ENCODE data around the gene RNF5.

GRCh38 chr6:32129297-32130088, 48.7 kb upstream of the RNF5 start:
- TF ChIP-seq, protein P1, sequence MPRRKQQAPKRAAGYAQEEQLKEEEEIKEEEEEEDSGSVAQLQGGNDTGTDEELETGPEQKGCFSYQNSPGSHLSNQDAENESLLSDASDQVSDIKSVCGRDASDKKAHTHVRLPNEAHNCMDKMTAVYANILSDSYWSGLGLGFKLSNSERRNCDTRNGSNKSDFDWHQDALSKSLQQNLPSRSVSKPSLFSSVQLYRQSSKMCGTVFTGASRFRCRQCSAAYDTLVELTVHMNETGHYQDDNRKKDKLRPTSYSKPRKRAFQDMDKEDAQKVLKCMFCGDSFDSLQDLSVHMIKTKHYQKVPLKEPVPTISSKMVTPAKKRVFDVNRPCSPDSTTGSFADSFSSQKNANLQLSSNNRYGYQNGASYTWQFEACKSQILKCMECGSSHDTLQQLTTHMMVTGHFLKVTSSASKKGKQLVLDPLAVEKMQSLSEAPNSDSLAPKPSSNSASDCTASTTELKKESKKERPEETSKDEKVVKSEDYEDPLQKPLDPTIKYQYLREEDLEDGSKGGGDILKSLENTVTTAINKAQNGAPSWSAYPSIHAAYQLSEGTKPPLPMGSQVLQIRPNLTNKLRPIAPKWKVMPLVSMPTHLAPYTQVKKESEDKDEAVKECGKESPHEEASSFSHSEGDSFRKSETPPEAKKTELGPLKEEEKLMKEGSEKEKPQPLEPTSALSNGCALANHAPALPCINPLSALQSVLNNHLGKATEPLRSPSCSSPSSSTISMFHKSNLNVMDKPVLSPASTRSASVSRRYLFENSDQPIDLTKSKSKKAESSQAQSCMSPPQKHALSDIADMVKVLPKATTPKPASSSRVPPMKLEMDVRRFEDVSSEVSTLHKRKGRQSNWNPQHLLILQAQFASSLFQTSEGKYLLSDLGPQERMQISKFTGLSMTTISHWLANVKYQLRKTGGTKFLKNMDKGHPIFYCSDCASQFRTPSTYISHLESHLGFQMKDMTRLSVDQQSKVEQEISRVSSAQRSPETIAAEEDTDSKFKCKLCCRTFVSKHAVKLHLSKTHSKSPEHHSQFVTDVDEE (CRISPR knock-in tag; IDR thresholded peaks at IDR 0.05) = no peak
- no peak for TF ChIP-seq ZNF565 (CRISPR knock-in tag; conservative IDR thresholded peaks at IDR 0.05; ENCODE audit: low read depth)
- TF ChIP-seq ZFP30 (CRISPR knock-in tag; IDR thresholded peaks at IDR 0.05) = no peak
- TF ChIP-seq, protein P2, sequence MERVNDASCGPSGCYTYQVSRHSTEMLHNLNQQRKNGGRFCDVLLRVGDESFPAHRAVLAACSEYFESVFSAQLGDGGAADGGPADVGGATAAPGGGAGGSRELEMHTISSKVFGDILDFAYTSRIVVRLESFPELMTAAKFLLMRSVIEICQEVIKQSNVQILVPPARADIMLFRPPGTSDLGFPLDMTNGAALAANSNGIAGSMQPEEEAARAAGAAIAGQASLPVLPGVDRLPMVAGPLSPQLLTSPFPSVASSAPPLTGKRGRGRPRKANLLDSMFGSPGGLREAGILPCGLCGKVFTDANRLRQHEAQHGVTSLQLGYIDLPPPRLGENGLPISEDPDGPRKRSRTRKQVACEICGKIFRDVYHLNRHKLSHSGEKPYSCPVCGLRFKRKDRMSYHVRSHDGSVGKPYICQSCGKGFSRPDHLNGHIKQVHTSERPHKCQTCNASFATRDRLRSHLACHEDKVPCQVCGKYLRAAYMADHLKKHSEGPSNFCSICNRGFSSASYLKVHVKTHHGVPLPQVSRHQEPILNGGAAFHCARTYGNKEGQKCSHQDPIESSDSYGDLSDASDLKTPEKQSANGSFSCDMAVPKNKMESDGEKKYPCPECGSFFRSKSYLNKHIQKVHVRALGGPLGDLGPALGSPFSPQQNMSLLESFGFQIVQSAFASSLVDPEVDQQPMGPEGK (CRISPR knock-in tag; IDR thresholded peaks at IDR 0.05; ENCODE audit: borderline replicate concordance) = no peak
- TF ChIP-seq ZFP3 (CRISPR knock-in tag; IDR thresholded peaks at IDR 0.05) = no peak
- TF ChIP-seq ZNF70 (CRISPR knock-in tag; IDR thresholded peaks at IDR 0.05) = no peak
- TF ChIP-seq BACH2 (CRISPR knock-in tag; IDR thresholded peaks at IDR 0.05; ENCODE audit: borderline replicate concordance) = no peak
- no peak for TF ChIP-seq ARNTL (CRISPR knock-in tag; IDR thresholded peaks at IDR 0.05; ENCODE audit: borderline replicate concordance, low read depth)

Data from SK-N-SH treated with all-trans-retinoic acid at 6 μM for 48 hours (cell line).